Measurements from ENCODE around the gene FAM76A. TPM values are rescaled to one million over a fixed set of nuclear protein-coding genes. Genes with fewer than 3 reads are reported as not detected.

Gene FAM76A
- total and polyA plus RNA-seq, 10 donors = 4.0 to 18.2 (median 13.4) TPM

DNA sequence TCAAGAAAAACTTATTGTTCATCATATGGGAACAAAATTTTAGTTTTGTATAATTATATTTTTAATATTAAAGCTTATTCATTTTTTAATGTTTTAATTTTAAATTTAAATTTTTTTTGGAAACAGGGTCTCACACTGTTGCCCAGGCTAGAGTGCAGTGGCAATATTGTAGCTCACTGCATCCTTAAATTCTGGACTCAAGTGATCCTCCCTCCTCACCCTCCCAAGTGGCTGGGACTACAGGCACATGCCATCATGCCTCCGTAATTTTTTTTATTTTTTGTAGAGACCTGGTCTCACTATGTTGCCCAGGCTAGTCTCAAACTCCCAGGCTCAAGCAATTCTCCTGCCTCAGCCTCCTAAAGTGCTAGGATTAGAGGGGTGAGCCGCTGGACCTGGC is 20.2 kb upstream of the FAM76A start:
- no peaks in the 10 kb centered on the region for H3K36me3 ChIP-seq
- H3K9me3 ChIP-seq = peaks cover 0 to 19% (median 10%) of the 10 kb centered on the region in 8 donors
- DNase-seq = no peak
- peaks cover 0 to under 1% (median 0%) of the 10 kb centered on the region in 7 donors for H3K27me3 ChIP-seq (replicated peaks in 1 of 7)
- H3K27ac ChIP-seq = no peak overlapping the region
- 65 to 87% (median 82%) methylated on average over 2 of the region's 2 CpGs for WGBS, 5 donors
- no peaks in the 10 kb centered on the region for H3K4me1 ChIP-seq
- no peak overlapping the region for H3K4me3 ChIP-seq
- intact Hi-C loops (cut with DNase I; ENCODE audit: low total_unique reads) = no loop called here
- TF ChIP-seq POLR2AphosphoS5 (IDR thresholded peaks at IDR 0.05) (no peak), POLR2A (IDR thresholded peaks at IDR 0.05) (no peak)
- TF ChIP-seq, protein P1, sequence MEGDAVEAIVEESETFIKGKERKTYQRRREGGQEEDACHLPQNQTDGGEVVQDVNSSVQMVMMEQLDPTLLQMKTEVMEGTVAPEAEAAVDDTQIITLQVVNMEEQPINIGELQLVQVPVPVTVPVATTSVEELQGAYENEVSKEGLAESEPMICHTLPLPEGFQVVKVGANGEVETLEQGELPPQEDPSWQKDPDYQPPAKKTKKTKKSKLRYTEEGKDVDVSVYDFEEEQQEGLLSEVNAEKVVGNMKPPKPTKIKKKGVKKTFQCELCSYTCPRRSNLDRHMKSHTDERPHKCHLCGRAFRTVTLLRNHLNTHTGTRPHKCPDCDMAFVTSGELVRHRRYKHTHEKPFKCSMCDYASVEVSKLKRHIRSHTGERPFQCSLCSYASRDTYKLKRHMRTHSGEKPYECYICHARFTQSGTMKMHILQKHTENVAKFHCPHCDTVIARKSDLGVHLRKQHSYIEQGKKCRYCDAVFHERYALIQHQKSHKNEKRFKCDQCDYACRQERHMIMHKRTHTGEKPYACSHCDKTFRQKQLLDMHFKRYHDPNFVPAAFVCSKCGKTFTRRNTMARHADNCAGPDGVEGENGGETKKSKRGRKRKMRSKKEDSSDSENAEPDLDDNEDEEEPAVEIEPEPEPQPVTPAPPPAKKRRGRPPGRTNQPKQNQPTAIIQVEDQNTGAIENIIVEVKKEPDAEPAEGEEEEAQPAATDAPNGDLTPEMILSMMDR (IDR thresholded peaks at IDR 0.05 in 8 of 11, conservative IDR thresholded peaks at IDR 0.05 in 3 of 11) = no peak

DNA sequence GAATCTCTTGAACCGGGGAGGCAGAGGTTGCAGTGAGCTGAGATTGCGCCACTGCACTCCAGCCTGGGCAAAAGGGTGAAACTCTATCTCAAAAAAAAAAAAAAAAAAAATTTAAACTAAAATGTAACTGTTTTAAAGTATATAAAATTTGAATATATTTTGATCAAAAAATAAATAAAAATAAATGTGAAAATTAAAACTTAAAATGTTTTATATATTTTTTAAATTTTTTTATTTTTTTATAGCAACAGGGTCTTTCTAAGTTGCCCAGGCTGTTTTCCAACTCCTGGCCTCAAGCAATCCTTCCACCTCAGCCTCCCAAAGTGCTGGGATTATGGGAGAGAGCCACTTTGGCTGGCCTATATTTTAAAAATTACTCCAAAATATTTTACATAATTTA is 15.2 kb upstream of the FAM76A start:
- H3K27me3 ChIP-seq (replicated peaks in 1 of 7) = peaks cover 0 to 7% (median 0%) of the 10 kb centered on the region in 7 donors
- no peak for DNase-seq
- no peak overlapping the region for H3K4me3 ChIP-seq
- WGBS, 5 donors = 91 to 98% (median 95%) methylated on average over 2 of the region's 2 CpGs
- H3K36me3 ChIP-seq = no peaks in the 10 kb centered on the region
- intact Hi-C loops (cut with DNase I; ENCODE audit: low total_unique reads) = no loop called here
- TF ChIP-seq POLR2AphosphoS5 (IDR thresholded peaks at IDR 0.05) (no peak), POLR2A (IDR thresholded peaks at IDR 0.05) (no peak)
- TF ChIP-seq, protein P1 (IDR thresholded peaks at IDR 0.05 in 8 of 11, conservative IDR thresholded peaks at IDR 0.05 in 3 of 11) = no peak
- H3K9me3 ChIP-seq = peaks cover 0 to under 1% (median 0%) of the 10 kb centered on the region in 8 donors
- no peak overlapping the region for H3K27ac ChIP-seq
- H3K4me1 ChIP-seq = no peaks in the 10 kb centered on the region

DNA sequence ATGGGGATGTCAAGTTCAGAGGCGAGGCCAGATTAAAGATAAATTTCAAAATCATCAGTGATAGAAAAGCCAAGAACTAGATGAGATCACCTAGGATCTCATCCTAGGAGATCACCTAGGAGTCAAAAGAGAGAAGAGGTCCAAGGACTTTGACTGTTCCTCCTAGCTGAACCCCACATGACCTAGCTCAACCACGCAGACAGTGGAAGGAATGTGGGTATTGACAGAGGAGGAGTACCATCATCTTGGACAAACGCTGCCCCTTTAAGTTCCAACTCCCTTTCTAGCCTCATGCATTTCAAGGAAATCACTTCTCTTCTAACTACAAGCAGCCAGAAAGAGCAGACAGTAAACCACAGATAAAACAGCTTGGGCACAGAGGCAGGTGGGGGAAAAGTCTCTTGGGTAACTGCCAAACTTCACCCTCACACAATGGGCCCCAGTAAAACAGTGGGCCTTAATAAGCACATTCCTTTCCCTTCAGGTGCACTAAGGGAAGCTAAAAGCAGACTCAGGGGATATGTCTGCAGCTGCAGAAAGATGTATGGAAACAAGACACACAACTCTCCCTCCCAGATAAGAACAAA is 12.5 kb upstream of the FAM76A start:
- Histone ChIP-seq H3K27me3 (replicated peaks in 1 of 7) (peaks cover 0 to 15% (median 0%) of the 10 kb centered on the region in 7 donors), H3K36me3 (no peaks in the 10 kb centered on the region), H3K4me1 (no peaks in the 10 kb centered on the region), H3K9me3 (peaks cover 0 to 10% (median 5%) of the 10 kb centered on the region in 8 donors), H3K27ac (no peak overlapping the region), H3K4me3 (no peak overlapping the region)
- no peak for DNase-seq
- intact Hi-C loops (cut with DNase I; ENCODE audit: low total_unique reads) = no loop called here
- WGBS, 5 donors = 50 to 58% (median 52%) methylated on average over 3 of the region's 3 CpGs
- TF ChIP-seq, protein P1 (IDR thresholded peaks at IDR 0.05 in 8 of 11, conservative IDR thresholded peaks at IDR 0.05 in 3 of 11) = no peak
- no peak for TF ChIP-seq POLR2AphosphoS5 (IDR thresholded peaks at IDR 0.05)
- TF ChIP-seq POLR2A (IDR thresholded peaks at IDR 0.05) = no peak

DNA sequence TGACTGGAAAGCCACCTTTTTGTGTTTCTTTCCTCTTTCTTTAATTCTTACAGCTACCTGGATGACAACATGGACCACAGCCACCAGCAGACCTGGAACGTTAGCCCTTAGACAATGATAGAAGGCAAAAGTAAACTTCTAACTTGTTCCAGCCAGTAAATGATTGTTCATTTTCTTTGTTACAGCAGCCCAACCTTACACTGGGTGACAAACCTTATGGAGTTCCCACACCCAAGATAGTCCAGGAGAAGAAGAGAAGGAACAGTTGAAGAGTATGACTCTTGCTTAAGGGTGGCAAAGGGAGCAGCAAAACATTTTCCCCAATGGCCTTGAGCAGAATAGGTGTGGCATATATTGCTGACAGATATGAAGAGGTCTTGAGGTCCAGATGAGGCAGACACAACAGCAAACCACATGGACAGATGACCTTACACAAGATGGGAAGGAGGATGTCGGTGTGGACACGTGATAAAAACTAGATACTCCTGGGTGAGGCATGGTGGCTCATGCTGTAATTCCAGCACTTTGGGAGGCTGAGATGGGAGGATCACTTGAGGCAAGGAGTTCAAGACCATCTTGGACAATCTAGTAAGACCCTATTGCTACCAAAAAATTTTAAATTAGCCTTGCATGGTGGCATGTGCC is 11.8 kb upstream of the FAM76A start:
- no peak overlapping the region for H3K27ac ChIP-seq
- no peak overlapping the region for H3K4me3 ChIP-seq
- intact Hi-C loops (cut with DNase I; ENCODE audit: low total_unique reads) = no loop called here
- peaks cover 0 to 10% (median 5%) of the 10 kb centered on the region in 8 donors for H3K9me3 ChIP-seq
- H3K4me1 ChIP-seq = no peaks in the 10 kb centered on the region
- no peaks in the 10 kb centered on the region for H3K36me3 ChIP-seq
- DNase-seq = no peak
- TF ChIP-seq POLR2A (IDR thresholded peaks at IDR 0.05) = no peak
- TF ChIP-seq, protein P1 (IDR thresholded peaks at IDR 0.05 in 8 of 11, conservative IDR thresholded peaks at IDR 0.05 in 3 of 11) = no peak
- no peak for TF ChIP-seq POLR2AphosphoS5 (IDR thresholded peaks at IDR 0.05)
- WGBS, 5 donors = 81 to 94% (median 86%) methylated on average over 3 of the region's 3 CpGs
- H3K27me3 ChIP-seq (replicated peaks in 1 of 7) = peaks cover 0 to 18% (median 0%) of the 10 kb centered on the region in 7 donors

Data from spleen (tissue), 11 donors.